Endometrium (tissue), 2 donors: ENCODE measurements around the gene SLC41A3.
"Not testable (repeated sequence)": the region's sequence is repeated elsewhere in the genome, so short reads cannot be mapped to it uniquely, and the experiment has no call there.

Source experiments
- FAIRE-seq: peaks from 2 replicates; lab custom pipeline; 2012; peaks lifted over from hg19 to GRCh38; lab: Jason Lieb, UNC
- donor health status: control.
- donor health status: control.

SLC41A3 gene

DNA sequence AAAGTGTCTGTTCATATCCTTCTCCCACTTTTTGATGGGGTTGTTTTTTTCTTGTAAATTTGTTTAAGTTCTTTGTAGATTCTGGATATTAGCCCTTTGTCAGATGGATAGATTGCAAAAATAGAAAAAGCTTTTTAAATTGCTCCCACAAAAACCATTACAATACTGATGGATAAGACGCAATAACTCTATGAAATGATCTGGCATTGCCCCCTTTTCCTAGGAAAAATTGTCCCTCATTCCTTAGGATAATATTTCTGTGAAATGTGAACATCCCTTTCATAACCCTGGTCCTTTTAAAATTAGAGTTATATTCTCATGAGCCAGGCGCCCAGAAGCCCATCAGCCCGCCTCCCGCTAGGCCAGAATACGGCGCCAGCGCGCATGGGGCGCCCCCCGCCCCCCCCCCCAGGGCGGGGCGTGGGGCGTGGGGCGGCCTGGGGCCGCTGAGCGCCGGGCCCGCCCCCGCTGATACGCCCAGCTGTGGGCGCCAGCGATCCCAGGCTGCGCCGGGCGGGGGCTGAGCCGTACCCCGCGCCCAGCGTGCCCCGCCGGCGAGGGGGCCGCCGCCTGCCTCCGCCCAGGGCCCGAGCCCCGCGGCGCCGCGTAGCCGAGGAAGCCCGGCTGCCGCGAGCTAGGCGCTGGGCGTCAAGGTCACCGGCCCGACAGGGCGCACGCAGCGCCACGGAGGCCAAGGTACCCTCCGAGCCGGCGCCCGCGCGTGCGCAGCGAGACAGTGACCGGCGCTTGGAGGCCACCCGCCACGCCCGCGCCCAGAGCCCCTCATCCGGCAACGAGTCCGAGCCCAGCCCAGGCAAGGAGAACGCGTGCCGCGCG lies 126.0 kb downstream of the SLC41A3 start:
- no peak for FAIRE-seq

- FAIRE-seq, result not testable (repeated sequence)
Observed at GRCh38 chr3:125957020-125957419, 126.9 kb downstream of the SLC41A3 start.
